Fibroblast of villous mesenchyme (primary cell): ENCODE data around the gene ERVH48-1. TPM values are rescaled to one million over a fixed set of nuclear protein-coding genes. Genes with fewer than 3 reads are reported as not detected.

Source experiments
- DNase-seq: peaks from one replicate; pipeline ENCODE4 v3.0.0-alpha.2; 2010; ENCODE audit warnings: low read depth
- H3K4me3 ChIP-seq: 2 replicates; pipeline ENCODE4 v1.5.1; 2011; ENCODE audit warnings: low read depth, mild to moderate bottlenecking, low read length
- total RNA-seq: library from RNA; depleted of rRNA; stranded (reverse); fragments of >200 nt; gene quantifications from 2 replicates; pipeline ENCODE4 v1.2.3, GENCODE V29; 2012
- TF ChIP-seq, protein P1 (sequence below): IDR thresholded peaks from 2 replicates; pipeline ENCODE4 v1.5.1; 2012; ENCODE audit warnings: low read depth, mild to moderate bottlenecking, low read length; ENCODE audit not compliant: insufficient read depth

The ERVH48-1 gene
- total RNA-seq, 1 donor: not detected

DNA sequence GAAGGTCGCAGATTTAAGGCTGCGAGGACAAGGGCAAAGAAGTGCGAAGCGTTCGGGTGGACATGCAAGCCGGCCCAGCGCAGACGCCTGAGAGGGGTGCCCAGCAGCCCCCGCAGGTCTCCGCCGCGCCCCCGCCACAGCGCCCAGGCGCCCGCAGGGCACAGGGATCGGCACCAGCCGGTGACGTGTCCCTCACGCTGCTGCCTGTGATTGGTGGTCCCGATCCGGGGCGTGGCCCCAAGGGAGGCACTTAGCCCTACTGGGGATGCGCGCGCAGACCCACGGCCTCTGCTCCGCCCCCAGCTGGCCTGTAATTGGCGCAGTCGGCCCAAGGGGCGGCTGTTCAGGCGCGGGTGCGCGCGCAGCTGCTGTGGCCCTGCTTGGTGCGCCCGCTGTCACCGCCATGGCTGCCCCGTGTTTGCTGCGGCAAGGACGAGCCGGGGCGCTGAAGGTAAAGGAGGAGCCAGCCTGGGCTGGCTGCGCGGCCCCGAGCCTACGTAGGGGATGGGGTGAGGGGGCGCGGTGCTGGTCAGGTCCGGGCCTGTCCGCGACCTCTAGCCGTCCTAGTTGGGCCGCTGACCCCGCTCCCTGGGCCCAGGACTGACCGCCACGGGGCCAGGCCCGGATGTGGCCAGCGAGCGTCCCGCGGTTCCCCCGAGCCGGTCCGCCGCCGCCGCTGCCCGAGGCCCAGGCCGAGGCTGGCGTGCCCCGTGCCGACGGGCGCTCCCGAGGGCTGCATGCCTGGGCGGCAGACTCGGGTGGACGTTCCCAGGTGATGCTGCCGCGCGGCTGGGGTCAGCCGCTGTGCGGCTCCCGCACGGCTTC lies 32.3 kb downstream of the ERVH48-1 start, which contains the start of gene NDUFV3:
Gene NDUFV3, plus strand, starts transcription at position 379 of the 825 bp plus-strand sequence. Its CDS starts 25 bp downstream, at position 404.
- peak; percentile 99 for DNase-seq
- TF ChIP-seq, protein P1, sequence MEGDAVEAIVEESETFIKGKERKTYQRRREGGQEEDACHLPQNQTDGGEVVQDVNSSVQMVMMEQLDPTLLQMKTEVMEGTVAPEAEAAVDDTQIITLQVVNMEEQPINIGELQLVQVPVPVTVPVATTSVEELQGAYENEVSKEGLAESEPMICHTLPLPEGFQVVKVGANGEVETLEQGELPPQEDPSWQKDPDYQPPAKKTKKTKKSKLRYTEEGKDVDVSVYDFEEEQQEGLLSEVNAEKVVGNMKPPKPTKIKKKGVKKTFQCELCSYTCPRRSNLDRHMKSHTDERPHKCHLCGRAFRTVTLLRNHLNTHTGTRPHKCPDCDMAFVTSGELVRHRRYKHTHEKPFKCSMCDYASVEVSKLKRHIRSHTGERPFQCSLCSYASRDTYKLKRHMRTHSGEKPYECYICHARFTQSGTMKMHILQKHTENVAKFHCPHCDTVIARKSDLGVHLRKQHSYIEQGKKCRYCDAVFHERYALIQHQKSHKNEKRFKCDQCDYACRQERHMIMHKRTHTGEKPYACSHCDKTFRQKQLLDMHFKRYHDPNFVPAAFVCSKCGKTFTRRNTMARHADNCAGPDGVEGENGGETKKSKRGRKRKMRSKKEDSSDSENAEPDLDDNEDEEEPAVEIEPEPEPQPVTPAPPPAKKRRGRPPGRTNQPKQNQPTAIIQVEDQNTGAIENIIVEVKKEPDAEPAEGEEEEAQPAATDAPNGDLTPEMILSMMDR: no peak
- peak within 1 kb of the TSS; percentile 84 for H3K4me3 ChIP-seq

DNA sequence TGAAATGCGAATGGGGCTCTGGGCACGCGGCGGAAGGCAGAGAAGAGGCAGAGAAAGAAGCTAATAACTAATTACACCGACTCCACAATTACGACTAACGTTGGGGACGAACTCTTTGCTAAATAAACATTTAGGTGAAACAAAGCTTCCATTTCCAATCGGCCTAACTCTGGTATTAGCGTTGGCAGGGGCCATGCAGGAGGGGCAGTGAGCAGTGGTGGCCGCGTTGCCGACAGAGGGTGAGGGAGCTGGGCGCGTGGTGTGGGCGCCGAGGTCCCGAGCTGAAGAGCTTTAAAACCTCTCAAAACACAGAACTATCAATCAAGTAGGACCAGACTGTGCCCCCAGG lies 32.9 kb downstream of the ERVH48-1 start:
- H3K4me3 ChIP-seq: peak overlapping the region; percentile 84
- no peak for DNase-seq
- TF ChIP-seq, protein P1: no peak

DNA sequence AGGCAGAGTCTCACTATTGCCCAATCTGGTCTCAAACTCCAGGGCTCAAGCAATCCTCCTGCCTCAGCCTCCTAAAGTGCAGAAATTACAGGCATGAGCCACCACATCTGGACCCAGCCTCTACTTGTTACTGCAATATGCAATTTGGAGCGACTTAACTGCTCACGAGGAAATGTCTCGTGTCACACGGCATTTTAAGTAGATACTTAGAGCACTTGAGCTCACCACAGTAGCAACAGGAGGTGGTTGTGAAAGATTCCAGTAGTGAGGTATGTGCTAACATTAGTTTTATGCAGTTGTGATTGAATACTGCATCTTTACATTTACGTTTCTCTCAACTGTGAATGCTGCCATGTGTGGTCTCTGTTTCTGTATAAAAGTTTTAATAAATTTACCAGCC lies 38.1 kb downstream of the ERVH48-1 start:
- TF ChIP-seq, protein P1: no peak
- DNase-seq: no peak
- no peak overlapping the region for H3K4me3 ChIP-seq

DNA sequence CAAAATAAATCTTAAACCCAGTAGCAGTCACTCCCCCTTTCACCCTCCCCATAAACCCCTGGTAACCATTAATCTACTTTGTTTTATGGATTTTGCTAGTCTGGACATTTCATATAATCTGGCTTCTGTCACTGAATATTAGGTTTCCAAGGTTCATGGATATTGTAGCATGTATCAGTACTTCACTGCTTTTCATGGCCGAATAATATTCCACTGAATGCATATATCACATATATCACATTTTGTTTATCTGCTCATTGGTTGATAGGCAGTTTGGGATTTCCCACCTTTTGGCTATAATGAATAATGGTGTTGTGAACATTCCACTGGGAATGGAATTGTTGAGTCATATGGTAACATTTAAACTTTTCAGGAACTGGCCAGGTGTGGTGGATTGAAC lies 41.5 kb downstream of the ERVH48-1 start:
- TF ChIP-seq, protein P1: no peak

DNA sequence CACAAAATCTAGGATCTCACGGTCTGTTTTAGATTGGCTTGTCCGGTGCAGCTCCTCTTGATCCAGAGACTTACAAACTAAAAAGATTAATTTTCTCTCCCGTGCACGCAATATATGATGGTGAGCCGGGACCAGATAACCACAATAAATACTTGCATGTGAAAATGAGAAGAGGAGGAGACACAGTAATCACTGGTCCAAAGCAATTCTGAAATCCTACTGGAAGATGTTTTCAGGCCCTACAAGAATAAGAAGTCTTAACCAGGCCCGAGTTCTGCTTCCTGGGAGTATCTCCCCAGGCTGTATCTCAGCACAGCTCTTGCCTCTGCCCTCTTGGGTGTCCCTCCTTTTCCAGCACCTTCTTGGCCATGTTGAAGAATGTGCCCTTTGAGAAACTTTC lies 45.1 kb downstream of the ERVH48-1 start:
- H3K4me3 ChIP-seq: peak overlapping the region; percentile 96
- TF ChIP-seq, protein P1: no peak
- no peak for DNase-seq

More for the DNA sequence above, 41.5 kb downstream of the ERVH48-1 start:
- no peak for DNase-seq
- H3K4me3 ChIP-seq: no peak overlapping the region

DNA sequence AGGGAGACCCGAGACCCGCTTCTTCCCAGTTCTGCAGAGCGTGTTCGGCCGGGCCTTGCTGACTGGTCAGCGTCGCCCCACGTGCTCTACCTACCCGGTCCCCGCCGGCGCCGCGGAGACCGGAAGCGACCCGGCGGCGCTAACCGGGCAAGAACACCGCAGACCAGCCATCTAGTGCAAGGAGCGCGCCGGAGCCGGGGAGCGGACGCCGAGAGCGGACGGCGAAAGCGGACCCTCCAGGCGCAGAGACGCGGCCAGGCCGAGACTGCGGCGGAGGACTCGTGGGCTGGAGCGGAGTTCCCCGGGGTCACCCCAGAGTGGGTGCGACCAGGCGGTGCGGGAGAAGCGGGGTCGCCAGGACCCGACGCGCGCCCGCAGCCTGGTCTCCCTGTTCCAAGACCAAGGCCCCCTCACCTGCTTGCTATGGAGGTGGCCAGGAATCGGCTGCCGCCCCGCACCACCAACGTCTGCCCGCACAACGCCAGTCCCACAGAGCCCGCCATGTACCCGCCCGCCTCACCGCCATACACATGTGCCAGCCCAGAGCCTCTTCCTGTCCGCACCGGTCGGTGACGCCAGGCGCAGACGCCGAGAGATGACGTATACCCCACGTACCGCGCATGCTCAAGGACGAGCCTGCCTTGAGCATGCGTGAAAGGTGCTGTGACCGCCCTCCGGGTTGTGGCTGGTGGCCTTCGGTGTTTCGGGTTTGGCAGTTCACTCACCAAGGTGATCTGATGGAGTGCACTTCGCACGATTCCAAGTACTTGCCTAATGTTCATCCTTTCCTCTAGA lies 46.2 kb downstream of the ERVH48-1 start, which contains the start of gene WDR4:
Gene WDR4, minus strand, starts transcription at position 547 of the 795 bp plus-strand sequence. Its CDS starts 44 bp downstream, at position 503.
- H3K4me3 ChIP-seq: peak within 1 kb of the TSS; percentile 96
- TF ChIP-seq, protein P1: no peak
- DNase-seq: peak; percentile 98
